WERI-Rb-1 (cell line): Measurements from ENCODE around the gene CUEDC1.

Source experiments
- DNase-seq: peaks from one replicate; pipeline ENCODE4 v3.0.0-alpha.2; 2020
- H3K27ac ChIP-seq: fragments of 250-450 bp; sonication (Bioruptor Pico); 2 replicates; pipeline ENCODE4 v1.5.1; 2020; ENCODE audit warnings: mild to moderate bottlenecking, moderate library complexity
- H3K27me3 ChIP-seq: fragments of 250-450 bp; sonication (Bioruptor Pico); 2 replicates; pipeline ENCODE4 v1.5.1; 2021; ENCODE audit warnings: mild to moderate bottlenecking, low read depth, moderate library complexity; ENCODE audit not compliant: insufficient read depth, severe bottlenecking
- H3K36me3 ChIP-seq: fragments of 250-450 bp; sonication (Bioruptor Pico); 2 replicates; pipeline ENCODE4 v1.5.1; 2020; ENCODE audit warnings: mild to moderate bottlenecking, moderate library complexity
- H3K4me3 ChIP-seq: 2 replicates; pipeline ENCODE4 v1.5.1; 2011; ENCODE audit warnings: low read depth, mild to moderate bottlenecking, control low read depth, low read length
- H3K9me3 ChIP-seq: fragments of 250-450 bp; sonication (Bioruptor Pico); 2 replicates; pipeline ENCODE4 v1.5.1; 2021; ENCODE audit warnings: mild to moderate bottlenecking, moderate library complexity; ENCODE audit not compliant: severe bottlenecking
- CTCF ChIP-seq: IDR thresholded peaks from 2 replicates; pipeline ENCODE4 v1.5.1; 2011; ENCODE audit warnings: low read depth, mild to moderate bottlenecking, control low read depth, inconsistent platforms, low read length

CUEDC1 gene

GRCh38 chr17:57903961-57904360 is 51.3 kb downstream of the CUEDC1 start:
- Histone ChIP-seq H3K36me3 (no peaks in the 10 kb centered on the region), H3K9me3 (no peaks in the 10 kb centered on the region), H3K27me3 (no peaks in the 10 kb centered on the region), H3K4me3 (no peak overlapping the region), H3K27ac (no peak overlapping the region)
- DNase-seq, result no peak
- TF ChIP-seq CTCF, result no peak

- Histone ChIP-seq H3K9me3 (no peaks in the 10 kb centered on the region), H3K4me3 (no peak overlapping the region), H3K36me3 (no peaks in the 10 kb centered on the region), H3K27ac (peak overlapping the region; percentile 1), H3K27me3 (no peaks in the 10 kb centered on the region)
- TF ChIP-seq CTCF, result no peak
- DNase-seq, result no peak
Observed at GRCh38 chr17:57902800-57903759, 52.1 kb downstream of the CUEDC1 start.

- no peak overlapping the region for H3K4me3 ChIP-seq
- H3K36me3 ChIP-seq, result no peaks in the 10 kb centered on the region
- DNase-seq, result no peak
- peak overlapping the region; percentile 30; the same call in 1 of the 2 replicates for H3K27ac ChIP-seq
- TF ChIP-seq CTCF, result no peak
- H3K9me3 ChIP-seq, result no peaks in the 10 kb centered on the region
- H3K27me3 ChIP-seq, result no peaks in the 10 kb centered on the region
Observed at GRCh38 chr17:57902117-57902799, 53.0 kb downstream of the CUEDC1 start.

GRCh38 chr17:57900991-57901743 is 54.0 kb downstream of the CUEDC1 start:
- H3K27me3 ChIP-seq, result no peaks in the 10 kb centered on the region
- TF ChIP-seq CTCF, result no peak
- no peaks in the 10 kb centered on the region for H3K36me3 ChIP-seq
- H3K27ac ChIP-seq, result no peak overlapping the region; the same call in 1 of the 2 replicates
- no peaks in the 10 kb centered on the region for H3K9me3 ChIP-seq
- no peak for DNase-seq
- H3K4me3 ChIP-seq, result no peak overlapping the region

GRCh38 chr17:57899822-57900221 is 55.4 kb downstream of the CUEDC1 start:
- no peak for DNase-seq

More at GRCh38 chr17:57899822-57900221, 55.4 kb downstream of the CUEDC1 start:
- Histone ChIP-seq H3K27ac (peak overlapping the region; percentile 52), H3K27me3 (no peaks in the 10 kb centered on the region), H3K36me3 (no peaks in the 10 kb centered on the region), H3K4me3 (no peak overlapping the region), H3K9me3 (no peaks in the 10 kb centered on the region)
- TF ChIP-seq CTCF, result no peak
